ENCODE data around the gene SLC7A8.

DNA sequence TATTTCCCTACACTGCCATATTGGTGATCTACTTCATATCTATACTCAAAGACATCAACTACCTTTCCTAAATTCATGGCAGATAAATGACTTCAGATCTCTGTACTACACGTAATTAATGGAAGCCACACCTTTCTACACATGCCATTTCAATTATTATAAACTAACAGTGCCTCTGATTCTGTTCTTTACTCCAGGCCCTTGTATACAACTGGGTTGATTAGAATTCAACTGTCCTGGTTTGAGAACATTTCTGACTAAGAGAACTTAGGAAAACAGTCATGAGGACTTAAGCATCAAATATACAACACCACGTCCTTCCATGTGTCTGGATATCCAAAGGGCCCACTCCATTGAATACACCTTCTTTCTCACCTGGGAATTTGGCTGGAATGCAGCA is 90.4 kb downstream of the SLC7A8 start:
- TF ChIP-seq CTCF (conservative IDR thresholded peaks at IDR 0.05 in 1 of 2, IDR thresholded peaks at IDR 0.05 in 1 of 2; ENCODE audit: extremely low read depth in 1 of 2, insufficient read depth in 1 of 2, low read depth in 1 of 2, low read length in 2 of 2), result no peak
- no peak for TF ChIP-seq EZH2 (IDR thresholded peaks at IDR 0.05; ENCODE audit: borderline replicate concordance, low read length)
